ENCODE measurements around the gene HTR7. TPM values are rescaled to one million over a fixed set of nuclear protein-coding genes. Genes with fewer than 3 reads are reported as not detected.

The HTR7 gene
- total RNA-seq, 1 experiment from 2014 or later, result not detected

DNA sequence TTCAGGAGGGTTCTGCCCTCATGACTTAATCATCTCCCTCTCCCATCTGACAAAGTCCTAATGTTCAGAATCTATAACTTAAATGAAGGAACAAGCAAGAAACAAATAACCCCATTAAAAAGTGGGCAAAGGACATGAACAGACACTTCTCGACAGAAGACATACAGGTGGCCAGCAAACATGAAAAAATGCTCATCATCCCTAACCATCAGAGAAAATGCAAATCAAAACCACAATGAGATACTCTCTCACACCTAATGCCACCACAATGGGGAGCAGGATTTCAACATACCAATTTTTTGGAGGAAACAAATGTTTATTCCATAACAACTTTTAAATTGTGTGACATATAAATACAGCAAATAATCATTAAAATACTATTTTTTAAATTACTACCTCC lies 3.0 kb upstream of the HTR7 start:
- no TSS peak for BruUV-seq (replicated peaks)
- Histone ChIP-seq H3K27ac (ENCODE audit: low read depth, low read length, poor library complexity, severe bottlenecking) (no peak overlapping the region), H3K36me3 (ENCODE audit: insufficient read depth, low read length, poor library complexity, severe bottlenecking) (no peaks in the 10 kb centered on the region), H3K4me3 (ENCODE audit: low read depth, low read length, poor library complexity, severe bottlenecking) (no peak overlapping the region), H3K9me3 (ENCODE audit: low read depth, low read length, poor library complexity, severe bottlenecking) (no peaks in the 10 kb centered on the region), H3K4me1 (ENCODE audit: insufficient read depth, low read length, poor library complexity, severe bottlenecking) (no peaks in the 10 kb centered on the region), H3K27me3 (replicated peaks; ENCODE audit: insufficient read depth, low read depth, low read length, poor library complexity) (peaks cover 84% of the 10 kb centered on the region)
- ChIA-PET POLR2A (ENCODE audit: low non-redundant PET) (no interaction called here), CTCF (no interaction called here)
- no peak for TF ChIP-seq EZH2 (IDR thresholded peaks at IDR 0.05; ENCODE audit: borderline replicate concordance, low read depth, low read length, poor library complexity, severe bottlenecking)
- TF ChIP-seq, protein P1, sequence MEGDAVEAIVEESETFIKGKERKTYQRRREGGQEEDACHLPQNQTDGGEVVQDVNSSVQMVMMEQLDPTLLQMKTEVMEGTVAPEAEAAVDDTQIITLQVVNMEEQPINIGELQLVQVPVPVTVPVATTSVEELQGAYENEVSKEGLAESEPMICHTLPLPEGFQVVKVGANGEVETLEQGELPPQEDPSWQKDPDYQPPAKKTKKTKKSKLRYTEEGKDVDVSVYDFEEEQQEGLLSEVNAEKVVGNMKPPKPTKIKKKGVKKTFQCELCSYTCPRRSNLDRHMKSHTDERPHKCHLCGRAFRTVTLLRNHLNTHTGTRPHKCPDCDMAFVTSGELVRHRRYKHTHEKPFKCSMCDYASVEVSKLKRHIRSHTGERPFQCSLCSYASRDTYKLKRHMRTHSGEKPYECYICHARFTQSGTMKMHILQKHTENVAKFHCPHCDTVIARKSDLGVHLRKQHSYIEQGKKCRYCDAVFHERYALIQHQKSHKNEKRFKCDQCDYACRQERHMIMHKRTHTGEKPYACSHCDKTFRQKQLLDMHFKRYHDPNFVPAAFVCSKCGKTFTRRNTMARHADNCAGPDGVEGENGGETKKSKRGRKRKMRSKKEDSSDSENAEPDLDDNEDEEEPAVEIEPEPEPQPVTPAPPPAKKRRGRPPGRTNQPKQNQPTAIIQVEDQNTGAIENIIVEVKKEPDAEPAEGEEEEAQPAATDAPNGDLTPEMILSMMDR (conservative IDR thresholded peaks at IDR 0.05; ENCODE audit: low read depth, low read length), result no peak
- no peak for DNase-seq (ENCODE audit: low spot score)
- intact Hi-C loops (cut with micrococcal nuclease; ENCODE audit: unreplicated experiment), result loop anchor here (10.0 kb wide), 1 partner anchor 1436 kb away; no protein-coding TSS in a partner anchor

DNA sequence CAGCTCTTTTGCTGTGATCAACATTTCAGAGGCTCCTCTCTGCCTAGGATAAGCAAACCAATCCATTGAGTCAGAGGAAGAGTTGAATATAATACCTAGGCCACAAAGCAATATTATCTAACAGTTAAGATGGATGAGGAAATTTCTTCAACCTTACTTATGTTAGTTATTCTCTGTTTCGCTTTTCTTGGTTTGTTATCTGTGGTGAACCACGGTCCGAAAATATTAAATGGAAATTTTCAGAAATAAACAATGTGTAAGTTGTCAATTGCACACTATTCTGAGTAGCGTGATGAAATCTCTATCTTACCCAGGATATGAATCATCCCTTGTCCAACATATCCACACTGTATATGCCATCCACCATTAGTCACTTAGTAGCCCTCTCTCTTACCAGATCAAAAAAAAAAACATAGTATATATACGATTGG lies 1.5 kb upstream of the HTR7 start:
- no peaks in the 10 kb centered on the region for H3K36me3 ChIP-seq (ENCODE audit: insufficient read depth, low read length, poor library complexity, severe bottlenecking)
- H3K27me3 ChIP-seq (replicated peaks; ENCODE audit: insufficient read depth, low read depth, low read length, poor library complexity), result peaks cover 86% of the 10 kb centered on the region
- no TSS peak for BruUV-seq (replicated peaks)
- no peaks in the 10 kb centered on the region for H3K4me1 ChIP-seq (ENCODE audit: insufficient read depth, low read length, poor library complexity, severe bottlenecking)
- CTCF ChIA-PET, result interaction anchor here (0.5 kb wide), 1 partner anchor 1400 kb away, joined by 3 read pairs; no protein-coding TSS in a partner anchor
- POLR2A ChIA-PET (ENCODE audit: low non-redundant PET), result interaction anchor here (0.6 kb wide), 1 partner anchor 939 kb away, joined by 5 read pairs; the partner anchor contains the start of gene TNKS2
- no peak overlapping the region for H3K4me3 ChIP-seq (ENCODE audit: low read depth, low read length, poor library complexity, severe bottlenecking)
- H3K27ac ChIP-seq (ENCODE audit: low read depth, low read length, poor library complexity, severe bottlenecking), result no peak overlapping the region
- intact Hi-C loops (cut with micrococcal nuclease; ENCODE audit: unreplicated experiment), result no loop called here
- peak; percentile 14 for DNase-seq (ENCODE audit: low spot score)
- TF ChIP-seq, protein P1 (conservative IDR thresholded peaks at IDR 0.05; ENCODE audit: low read depth, low read length), result no peak
- TF ChIP-seq EZH2 (IDR thresholded peaks at IDR 0.05; ENCODE audit: borderline replicate concordance, low read depth, low read length, poor library complexity, severe bottlenecking), result no peak
- H3K9me3 ChIP-seq (ENCODE audit: low read depth, low read length, poor library complexity, severe bottlenecking), result no peaks in the 10 kb centered on the region

DNA sequence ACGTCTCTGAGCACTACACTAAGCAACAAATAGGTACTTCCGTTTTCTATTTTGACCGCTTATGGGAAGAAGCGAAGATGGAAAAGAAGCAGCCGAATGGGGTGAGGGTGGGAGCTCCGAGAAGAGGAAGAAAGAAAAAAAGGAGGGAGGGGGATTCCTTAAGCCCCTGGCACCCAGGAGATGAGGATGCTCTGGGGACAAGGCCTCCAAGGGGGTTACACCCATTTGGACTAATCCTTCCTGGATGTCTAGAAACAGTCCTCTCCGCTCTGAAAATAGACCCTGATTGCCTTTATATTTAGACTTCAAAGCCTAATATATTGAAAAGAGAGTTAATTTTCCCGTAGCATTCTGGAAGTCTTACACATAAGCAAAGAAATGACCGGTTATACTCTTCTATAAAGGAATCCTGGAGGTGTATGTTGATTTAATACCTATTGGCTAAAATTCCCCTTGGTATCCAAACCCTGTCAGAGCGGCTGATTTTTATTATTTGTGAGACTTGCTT lies 676 bp upstream of the HTR7 start:
- CTCF ChIA-PET, result interaction anchor here (0.5 to 0.6 kb wide), 2 partner anchors 18 to 1401 kb away, joined by 3 read pairs; no protein-coding TSS in a partner anchor
- no peak for DNase-seq (ENCODE audit: low spot score)
- Histone ChIP-seq H3K9me3 (ENCODE audit: low read depth, low read length, poor library complexity, severe bottlenecking) (no peaks in the 10 kb centered on the region), H3K4me1 (ENCODE audit: insufficient read depth, low read length, poor library complexity, severe bottlenecking) (no peaks in the 10 kb centered on the region), H3K27me3 (replicated peaks; ENCODE audit: insufficient read depth, low read depth, low read length, poor library complexity) (peaks cover 92% of the 10 kb centered on the region), H3K4me3 (ENCODE audit: low read depth, low read length, poor library complexity, severe bottlenecking) (peak overlapping the region; percentile 46), H3K36me3 (ENCODE audit: insufficient read depth, low read length, poor library complexity, severe bottlenecking) (no peaks in the 10 kb centered on the region), H3K27ac (ENCODE audit: low read depth, low read length, poor library complexity, severe bottlenecking) (no peak overlapping the region)
- BruUV-seq (replicated peaks), result no TSS peak
- intact Hi-C loops (cut with micrococcal nuclease; ENCODE audit: unreplicated experiment), result no loop called here
- POLR2A ChIA-PET (ENCODE audit: low non-redundant PET), result interaction anchor here (0.6 kb wide), 1 partner anchor 714 kb away, joined by 5 read pairs; no protein-coding TSS in a partner anchor
- TF ChIP-seq EZH2 (IDR thresholded peaks at IDR 0.05; ENCODE audit: borderline replicate concordance, low read depth, low read length, poor library complexity, severe bottlenecking), result peak; percentile 58
- TF ChIP-seq, protein P1 (conservative IDR thresholded peaks at IDR 0.05; ENCODE audit: low read depth, low read length), result no peak

Measured in A673 (cell line).